Measurements from ENCODE around the gene TEN1.

The TEN1 gene

GRCh38 chr17:76046064-76046463, 67.0 kb downstream of the TEN1 start:
- no peak for DNase-seq (ENCODE audit: low read depth)
- no peak for TF ChIP-seq CTCF (conservative IDR thresholded peaks at IDR 0.05; ENCODE audit: low read depth, low read length)
- no peak overlapping the region for H3K4me3 ChIP-seq (ENCODE audit: low read depth, low read length)

- TF ChIP-seq CTCF (conservative IDR thresholded peaks at IDR 0.05; ENCODE audit: low read depth, low read length), result no peak
- DNase-seq (ENCODE audit: low read depth), result no peak
- H3K4me3 ChIP-seq (ENCODE audit: low read depth, low read length), result no peak overlapping the region
These were observed 69.1 kb downstream of the TEN1 start for GRCh38 chr17:76048025-76048605.

GRCh38 chr17:76048711-76049110, 69.7 kb downstream of the TEN1 start:
- peak; percentile 76 for DNase-seq (ENCODE audit: low read depth)
- no peak for TF ChIP-seq CTCF (conservative IDR thresholded peaks at IDR 0.05; ENCODE audit: low read depth, low read length)
- H3K4me3 ChIP-seq (ENCODE audit: low read depth, low read length), result no peak overlapping the region

GRCh38 chr17:76049239-76049638, 70.2 kb downstream of the TEN1 start:
- no peak overlapping the region for H3K4me3 ChIP-seq (ENCODE audit: low read depth, low read length)
- TF ChIP-seq CTCF (conservative IDR thresholded peaks at IDR 0.05; ENCODE audit: low read depth, low read length), result no peak
- no peak for DNase-seq (ENCODE audit: low read depth)

- no peak for TF ChIP-seq CTCF (conservative IDR thresholded peaks at IDR 0.05; ENCODE audit: low read depth, low read length)
- no peak overlapping the region for H3K4me3 ChIP-seq (ENCODE audit: low read depth, low read length)
- DNase-seq (ENCODE audit: low read depth), result no peak
These were observed 70.9 kb downstream of the TEN1 start for GRCh38 chr17:76049836-76050537.
